ENCODE measurements around the gene CCDC97.

CCDC97 gene

GRCh38 chr19:41371541-41371940 lies 61.6 kb downstream of the CCDC97 start:
- TF ChIP-seq JUND (IDR thresholded peaks at IDR 0.05; ENCODE audit: low read depth) = no peak
- DNase-seq (ENCODE audit: low read depth in 1 of 2, low spot score in 1 of 2) = no peak
- in situ Hi-C loops (cut with HindIII; ENCODE audit: low pct_unique_long_range_greater_than_20kb, low sequenced_read_pairs) = no loop called here

- no peak for TF ChIP-seq JUND (IDR thresholded peaks at IDR 0.05; ENCODE audit: low read depth)
- in situ Hi-C loops (cut with HindIII; ENCODE audit: low pct_unique_long_range_greater_than_20kb, low sequenced_read_pairs) = no loop called here
- no peak for DNase-seq (ENCODE audit: low read depth in 1 of 2, low spot score in 1 of 2)
These were observed 62.5 kb downstream of the CCDC97 start for GRCh38 chr19:41372501-41372900.

GRCh38 chr19:41373993-41374392 lies 64.0 kb downstream of the CCDC97 start:
- no peak for TF ChIP-seq JUND (IDR thresholded peaks at IDR 0.05; ENCODE audit: low read depth)
- no peak for DNase-seq (ENCODE audit: low read depth in 1 of 2, low spot score in 1 of 2)
- in situ Hi-C loops (cut with HindIII; ENCODE audit: low pct_unique_long_range_greater_than_20kb, low sequenced_read_pairs) = no loop called here

All from T47D (cell line).